HepG2 (cell line): ENCODE results near the gene SSNA1.

ENCODE experiments used
- ZNF670 ChIP-seq: sonication (generic); formaldehyde crosslinking; IDR thresholded peaks from 2 replicates; pipeline ENCODE4 v1.8.0; 2022; ENCODE audit warnings: mild to moderate bottlenecking, missing genetic modification reagents, borderline replicate concordance
- TF ChIP-seq, protein P1 (sequence below): sonication (generic); formaldehyde crosslinking; IDR thresholded peaks from 2 replicates; pipeline ENCODE4 v1.8.1; 2022; ENCODE audit warnings: low read depth, mild to moderate bottlenecking, missing genetic modification reagents
- TF ChIP-seq, protein P2 (sequence below): sonication (generic); formaldehyde crosslinking; IDR thresholded peaks from 2 replicates; pipeline ENCODE4 v1.4.0; 2020; ENCODE audit warnings: low read depth, missing genetic modification reagents

DNA sequence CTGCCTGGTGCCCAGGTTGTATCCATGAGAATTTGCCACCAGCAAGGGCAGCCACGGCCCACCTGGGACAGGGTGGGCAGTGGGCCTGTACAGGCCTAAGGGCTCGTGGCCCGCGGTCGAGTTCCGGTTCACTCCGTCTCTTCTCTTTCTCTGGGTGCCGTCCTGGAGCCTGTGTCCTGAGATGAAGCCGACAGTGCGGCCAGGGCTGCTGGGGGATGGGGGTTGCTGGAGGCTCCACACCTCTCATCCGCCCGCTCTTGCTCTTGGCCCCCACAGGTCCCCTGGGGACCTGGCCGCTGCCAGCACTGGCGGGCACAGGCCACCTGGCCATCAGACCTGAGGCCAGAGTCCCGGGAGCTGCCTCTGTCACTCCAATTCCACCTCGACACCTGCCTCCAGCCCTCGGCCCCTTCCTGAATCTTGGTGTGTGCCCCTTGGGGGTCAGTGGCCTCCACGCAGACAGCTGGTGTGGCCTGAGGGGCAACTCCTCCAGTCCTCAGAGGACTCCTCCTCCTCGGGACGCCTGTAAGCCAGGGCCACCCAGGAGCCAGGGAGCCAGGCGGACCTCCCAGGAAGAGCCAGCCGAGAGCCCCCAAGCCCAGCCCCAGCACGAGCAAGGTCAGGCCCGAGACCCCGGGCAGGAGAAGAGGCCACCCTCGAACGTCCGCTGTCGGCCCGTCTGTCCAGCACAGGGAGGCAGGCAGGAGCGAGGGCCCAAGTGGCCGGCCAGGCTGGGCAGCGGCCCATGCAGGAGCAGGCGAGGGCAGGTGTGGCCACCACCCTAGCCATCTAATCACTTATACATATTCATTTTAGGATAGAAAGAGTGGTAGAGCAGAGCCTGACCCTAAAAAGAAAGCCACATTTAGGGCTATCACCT is 23.9 kb upstream of the SSNA1 start:
- TF ChIP-seq, protein P1, sequence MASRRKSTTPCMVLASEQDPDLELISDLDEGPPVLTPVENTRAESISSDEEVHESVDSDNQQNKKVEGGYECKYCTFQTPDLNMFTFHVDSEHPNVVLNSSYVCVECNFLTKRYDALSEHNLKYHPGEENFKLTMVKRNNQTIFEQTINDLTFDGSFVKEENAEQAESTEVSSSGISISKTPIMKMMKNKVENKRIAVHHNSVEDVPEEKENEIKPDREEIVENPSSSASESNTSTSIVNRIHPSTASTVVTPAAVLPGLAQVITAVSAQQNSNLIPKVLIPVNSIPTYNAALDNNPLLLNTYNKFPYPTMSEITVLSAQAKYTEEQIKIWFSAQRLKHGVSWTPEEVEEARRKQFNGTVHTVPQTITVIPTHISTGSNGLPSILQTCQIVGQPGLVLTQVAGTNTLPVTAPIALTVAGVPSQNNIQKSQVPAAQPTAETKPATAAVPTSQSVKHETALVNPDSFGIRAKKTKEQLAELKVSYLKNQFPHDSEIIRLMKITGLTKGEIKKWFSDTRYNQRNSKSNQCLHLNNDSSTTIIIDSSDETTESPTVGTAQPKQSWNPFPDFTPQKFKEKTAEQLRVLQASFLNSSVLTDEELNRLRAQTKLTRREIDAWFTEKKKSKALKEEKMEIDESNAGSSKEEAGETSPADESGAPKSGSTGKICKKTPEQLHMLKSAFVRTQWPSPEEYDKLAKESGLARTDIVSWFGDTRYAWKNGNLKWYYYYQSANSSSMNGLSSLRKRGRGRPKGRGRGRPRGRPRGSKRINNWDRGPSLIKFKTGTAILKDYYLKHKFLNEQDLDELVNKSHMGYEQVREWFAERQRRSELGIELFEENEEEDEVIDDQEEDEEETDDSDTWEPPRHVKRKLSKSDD (CRISPR knock-in tag), result no peak
- TF ChIP-seq, protein P2, sequence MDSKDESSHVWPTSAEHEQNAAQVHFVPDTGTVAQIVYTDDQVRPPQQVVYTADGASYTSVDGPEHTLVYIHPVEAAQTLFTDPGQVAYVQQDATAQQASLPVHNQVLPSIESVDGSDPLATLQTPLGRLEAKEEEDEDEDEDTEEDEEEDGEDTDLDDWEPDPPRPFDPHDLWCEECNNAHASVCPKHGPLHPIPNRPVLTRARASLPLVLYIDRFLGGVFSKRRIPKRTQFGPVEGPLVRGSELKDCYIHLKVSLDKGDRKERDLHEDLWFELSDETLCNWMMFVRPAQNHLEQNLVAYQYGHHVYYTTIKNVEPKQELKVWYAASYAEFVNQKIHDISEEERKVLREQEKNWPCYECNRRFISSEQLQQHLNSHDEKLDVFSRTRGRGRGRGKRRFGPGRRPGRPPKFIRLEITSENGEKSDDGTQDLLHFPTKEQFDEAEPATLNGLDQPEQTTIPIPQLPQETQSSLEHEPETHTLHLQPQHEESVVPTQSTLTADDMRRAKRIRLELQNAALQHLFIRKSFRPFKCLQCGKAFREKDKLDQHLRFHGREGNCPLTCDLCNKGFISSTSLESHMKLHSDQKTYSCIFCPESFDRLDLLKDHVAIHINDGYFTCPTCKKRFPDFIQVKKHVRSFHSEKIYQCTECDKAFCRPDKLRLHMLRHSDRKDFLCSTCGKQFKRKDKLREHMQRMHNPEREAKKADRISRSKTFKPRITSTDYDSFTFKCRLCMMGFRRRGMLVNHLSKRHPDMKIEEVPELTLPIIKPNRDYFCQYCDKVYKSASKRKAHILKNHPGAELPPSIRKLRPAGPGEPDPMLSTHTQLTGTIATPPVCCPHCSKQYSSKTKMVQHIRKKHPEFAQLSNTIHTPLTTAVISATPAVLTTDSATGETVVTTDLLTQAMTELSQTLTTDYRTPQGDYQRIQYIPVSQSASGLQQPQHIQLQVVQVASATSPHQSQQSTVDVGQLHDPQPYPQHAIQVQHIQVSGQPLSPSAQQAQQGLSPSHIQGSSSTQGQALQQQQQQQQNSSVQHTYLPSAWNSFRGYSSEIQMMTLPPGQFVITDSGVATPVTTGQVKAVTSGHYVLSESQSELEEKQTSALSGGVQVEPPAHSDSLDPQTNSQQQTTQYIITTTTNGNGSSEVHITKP, result no peak
- TF ChIP-seq ZNF670 (CRISPR knock-in tag), result no peak
